ENCODE data around the gene DDX5.

DNA sequence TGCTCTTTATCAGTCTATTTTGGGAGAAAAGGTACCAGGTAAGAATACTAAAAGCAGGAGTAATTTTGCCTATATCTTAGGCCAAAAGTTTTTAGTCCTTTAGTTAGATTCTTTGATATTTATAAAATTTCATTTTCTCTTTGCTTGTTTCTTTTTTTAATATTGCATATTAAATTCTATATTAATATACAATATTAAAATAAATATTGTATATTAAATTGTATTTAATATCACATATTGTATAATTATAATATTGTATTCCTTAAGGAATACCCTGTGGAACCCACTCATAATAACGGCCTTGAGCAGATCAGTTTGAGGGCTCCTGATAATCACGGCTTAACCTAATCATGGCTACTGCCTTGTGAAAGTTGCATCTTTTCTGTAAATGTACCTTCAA is 2.6 kb upstream of the DDX5 start:
- TF ChIP-seq, protein P1, sequence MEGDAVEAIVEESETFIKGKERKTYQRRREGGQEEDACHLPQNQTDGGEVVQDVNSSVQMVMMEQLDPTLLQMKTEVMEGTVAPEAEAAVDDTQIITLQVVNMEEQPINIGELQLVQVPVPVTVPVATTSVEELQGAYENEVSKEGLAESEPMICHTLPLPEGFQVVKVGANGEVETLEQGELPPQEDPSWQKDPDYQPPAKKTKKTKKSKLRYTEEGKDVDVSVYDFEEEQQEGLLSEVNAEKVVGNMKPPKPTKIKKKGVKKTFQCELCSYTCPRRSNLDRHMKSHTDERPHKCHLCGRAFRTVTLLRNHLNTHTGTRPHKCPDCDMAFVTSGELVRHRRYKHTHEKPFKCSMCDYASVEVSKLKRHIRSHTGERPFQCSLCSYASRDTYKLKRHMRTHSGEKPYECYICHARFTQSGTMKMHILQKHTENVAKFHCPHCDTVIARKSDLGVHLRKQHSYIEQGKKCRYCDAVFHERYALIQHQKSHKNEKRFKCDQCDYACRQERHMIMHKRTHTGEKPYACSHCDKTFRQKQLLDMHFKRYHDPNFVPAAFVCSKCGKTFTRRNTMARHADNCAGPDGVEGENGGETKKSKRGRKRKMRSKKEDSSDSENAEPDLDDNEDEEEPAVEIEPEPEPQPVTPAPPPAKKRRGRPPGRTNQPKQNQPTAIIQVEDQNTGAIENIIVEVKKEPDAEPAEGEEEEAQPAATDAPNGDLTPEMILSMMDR (IDR thresholded peaks at IDR 0.05), result no peak
- no peak for TF ChIP-seq POLR2A (IDR thresholded peaks at IDR 0.05)

Measured in ovary (tissue), 3 donors.